D721Med (cell line): ENCODE data around the gene NHSL1.

Experiments used
- DNase-seq: peaks from one replicate; pipeline ENCODE4 v3.0.0; 2011; ENCODE audit warnings: low spot score; ENCODE audit not compliant: insufficient read length
- FAIRE-seq: peaks from 2 replicates; lab custom pipeline; 2011; peaks lifted over from hg19 to GRCh38; lab: Jason Lieb, UNC
- TF ChIP-seq, protein P1 (sequence below): IDR thresholded peaks from 2 replicates; pipeline ENCODE4 v1.5.1; 2012; ENCODE audit warnings: mild to moderate bottlenecking, control low read depth; ENCODE audit not compliant: insufficient read depth; ENCODE audit errors: missing control alignments

The NHSL1 gene

DNA sequence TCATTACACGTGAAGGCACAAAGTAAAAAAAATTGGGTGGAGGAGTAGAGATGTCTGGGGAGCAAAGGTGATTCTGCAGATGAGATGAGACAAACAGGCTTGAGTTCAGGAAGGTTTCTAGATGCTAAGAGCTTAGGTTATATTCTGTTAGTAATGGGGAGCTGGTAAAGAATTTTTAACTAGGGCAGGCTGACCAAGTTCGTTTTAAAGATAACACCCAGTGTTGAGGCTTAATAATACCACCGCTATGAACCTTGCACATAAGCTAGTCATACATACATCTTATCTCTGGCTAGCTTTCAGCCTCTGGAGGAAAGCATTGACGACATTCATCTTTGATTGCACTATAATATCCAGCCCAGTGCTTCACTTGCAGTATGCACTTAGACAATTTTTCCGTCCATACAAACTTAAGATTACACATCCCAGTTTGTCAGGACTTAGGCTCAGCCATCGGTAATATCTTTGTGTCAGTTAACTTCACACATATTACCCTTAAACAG lies 12.1 kb downstream of the NHSL1 start:
- DNase-seq (no peak), FAIRE-seq (no peak)
- TF ChIP-seq, protein P1, sequence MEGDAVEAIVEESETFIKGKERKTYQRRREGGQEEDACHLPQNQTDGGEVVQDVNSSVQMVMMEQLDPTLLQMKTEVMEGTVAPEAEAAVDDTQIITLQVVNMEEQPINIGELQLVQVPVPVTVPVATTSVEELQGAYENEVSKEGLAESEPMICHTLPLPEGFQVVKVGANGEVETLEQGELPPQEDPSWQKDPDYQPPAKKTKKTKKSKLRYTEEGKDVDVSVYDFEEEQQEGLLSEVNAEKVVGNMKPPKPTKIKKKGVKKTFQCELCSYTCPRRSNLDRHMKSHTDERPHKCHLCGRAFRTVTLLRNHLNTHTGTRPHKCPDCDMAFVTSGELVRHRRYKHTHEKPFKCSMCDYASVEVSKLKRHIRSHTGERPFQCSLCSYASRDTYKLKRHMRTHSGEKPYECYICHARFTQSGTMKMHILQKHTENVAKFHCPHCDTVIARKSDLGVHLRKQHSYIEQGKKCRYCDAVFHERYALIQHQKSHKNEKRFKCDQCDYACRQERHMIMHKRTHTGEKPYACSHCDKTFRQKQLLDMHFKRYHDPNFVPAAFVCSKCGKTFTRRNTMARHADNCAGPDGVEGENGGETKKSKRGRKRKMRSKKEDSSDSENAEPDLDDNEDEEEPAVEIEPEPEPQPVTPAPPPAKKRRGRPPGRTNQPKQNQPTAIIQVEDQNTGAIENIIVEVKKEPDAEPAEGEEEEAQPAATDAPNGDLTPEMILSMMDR = no peak

DNA sequence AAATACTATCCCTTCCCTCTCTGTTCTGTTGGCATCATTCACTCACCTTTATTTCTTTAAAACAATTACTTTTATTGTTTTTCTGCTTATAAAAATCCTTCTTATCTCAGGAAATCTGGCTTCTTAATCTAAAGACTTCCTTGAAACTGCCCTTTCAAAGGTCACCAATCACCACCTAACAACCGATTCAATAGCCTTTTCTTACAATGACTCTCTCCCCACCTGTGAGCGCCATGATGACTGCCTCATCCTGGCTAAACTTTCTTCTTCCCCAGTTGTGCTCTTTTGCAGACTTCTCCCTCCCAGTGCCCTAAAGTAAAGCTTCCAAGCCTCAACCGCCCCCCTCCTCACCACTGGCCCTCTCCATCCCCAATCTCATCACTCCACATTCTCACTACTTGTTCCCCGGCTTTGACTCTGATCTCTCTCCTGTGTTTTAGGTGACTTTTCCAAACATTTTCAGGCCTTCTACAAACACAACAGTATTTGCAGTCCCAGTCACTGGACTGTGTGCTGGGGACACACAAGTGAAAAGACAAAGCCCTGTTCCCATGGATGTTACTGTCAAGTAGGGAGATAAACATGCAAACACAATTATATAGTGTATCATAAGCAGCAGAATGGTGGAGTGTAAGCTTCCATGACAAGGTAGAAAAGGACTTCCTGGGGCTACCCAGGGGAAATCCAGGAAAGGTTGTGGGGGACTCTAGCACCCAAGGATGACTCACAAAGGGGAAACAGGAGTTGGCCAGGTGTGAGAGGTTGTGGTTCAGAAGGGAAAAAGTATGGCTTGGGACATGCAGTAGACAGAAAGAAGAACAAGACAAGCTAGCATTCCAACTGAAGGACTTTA lies 12.8 kb downstream of the NHSL1 start:
- DNase-seq (no peak), FAIRE-seq (no peak)
- TF ChIP-seq, protein P1 = no peak

DNA sequence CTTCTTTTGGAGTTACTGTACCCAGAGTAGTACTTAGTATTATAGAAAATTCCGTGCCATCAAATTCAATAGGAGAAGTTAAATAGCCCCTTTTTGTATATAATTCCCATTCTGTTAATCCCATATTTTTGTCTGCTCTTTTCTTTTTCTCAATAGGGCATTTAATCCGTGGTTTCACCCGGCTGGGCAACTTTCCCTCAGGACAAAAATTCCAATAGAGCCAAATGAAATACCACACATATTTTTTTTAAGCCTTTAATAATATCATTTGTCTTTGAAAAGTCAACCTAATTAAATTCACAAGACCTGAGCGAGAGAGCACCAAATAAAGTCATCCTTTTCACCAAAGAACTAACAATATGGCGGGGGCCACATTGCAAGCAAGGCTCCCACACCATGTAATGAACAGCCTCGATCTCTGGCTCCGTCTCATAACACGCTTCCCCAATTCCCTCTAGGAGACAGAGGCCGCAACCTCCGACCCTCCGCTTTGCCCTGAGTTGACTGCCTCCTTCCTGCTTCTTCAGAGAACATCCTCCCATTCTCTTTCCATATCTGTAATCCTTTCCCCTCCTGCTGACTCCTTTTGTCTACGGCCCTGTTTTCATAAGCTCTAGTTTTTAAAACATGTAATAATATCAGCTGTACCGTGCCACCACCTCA lies 13.6 kb downstream of the NHSL1 start:
- TF ChIP-seq, protein P1 = no peak
- DNase-seq (no peak), FAIRE-seq (no peak)

DNA sequence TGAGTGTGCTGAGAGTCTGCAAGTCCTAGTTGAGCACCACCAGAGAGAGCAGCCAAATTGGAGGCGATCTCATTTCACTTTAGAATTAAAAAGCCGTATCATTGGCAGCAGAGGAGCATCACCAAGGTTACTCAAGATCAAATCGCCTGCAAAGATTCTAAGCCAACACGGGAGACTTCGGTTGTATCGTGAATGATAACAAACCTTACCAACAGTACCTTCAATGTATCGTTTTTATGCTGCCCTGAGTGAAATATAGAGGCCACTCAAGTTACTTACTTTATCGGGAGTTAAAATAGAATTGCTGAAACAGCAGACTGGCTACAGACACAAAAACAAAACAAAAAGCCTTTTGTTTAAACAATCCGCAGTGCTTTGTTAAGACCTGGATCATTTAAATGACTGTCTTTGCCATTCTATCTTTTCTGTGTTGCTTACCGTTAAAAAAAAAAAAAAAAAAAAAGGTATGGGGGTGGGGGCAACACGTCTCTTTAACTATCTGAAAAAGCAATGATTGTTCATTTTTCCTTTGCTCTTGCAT lies 14.2 kb downstream of the NHSL1 start:
- TF ChIP-seq, protein P1 = no peak
- no peak for FAIRE-seq
- no peak for DNase-seq

DNA sequence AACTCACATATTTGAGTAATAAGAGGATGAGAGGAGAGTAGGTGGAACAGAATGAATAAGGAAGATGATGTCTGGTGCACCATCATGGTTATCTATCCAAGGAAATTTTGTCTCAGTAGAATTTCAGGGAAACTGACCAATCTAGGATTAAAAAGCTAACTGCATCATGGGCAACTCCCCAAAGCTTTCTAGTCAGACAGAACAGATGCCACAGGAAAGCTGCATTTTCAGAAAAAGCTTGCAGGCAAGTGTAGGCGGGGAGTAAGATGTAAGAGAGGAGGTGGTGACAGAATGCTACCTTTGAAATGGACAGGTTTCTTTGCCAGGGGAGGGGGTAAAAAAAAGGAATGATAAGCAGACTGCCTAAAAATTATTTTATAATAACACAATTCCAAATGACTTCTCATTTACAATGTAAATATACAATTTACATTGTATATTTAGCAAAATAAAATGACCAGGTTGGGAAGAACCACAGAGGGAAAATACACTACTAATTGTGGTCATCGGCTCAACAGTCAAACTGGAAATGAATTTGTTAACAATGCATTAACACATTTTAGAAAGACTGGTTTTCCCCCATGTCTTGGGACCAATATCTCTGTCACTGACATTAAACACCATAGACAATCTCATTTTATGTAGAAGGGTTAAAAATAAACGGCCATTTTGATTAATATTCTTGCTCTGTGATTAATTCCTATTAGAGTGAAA lies 15.1 kb downstream of the NHSL1 start:
- no peak for FAIRE-seq

DNA sequence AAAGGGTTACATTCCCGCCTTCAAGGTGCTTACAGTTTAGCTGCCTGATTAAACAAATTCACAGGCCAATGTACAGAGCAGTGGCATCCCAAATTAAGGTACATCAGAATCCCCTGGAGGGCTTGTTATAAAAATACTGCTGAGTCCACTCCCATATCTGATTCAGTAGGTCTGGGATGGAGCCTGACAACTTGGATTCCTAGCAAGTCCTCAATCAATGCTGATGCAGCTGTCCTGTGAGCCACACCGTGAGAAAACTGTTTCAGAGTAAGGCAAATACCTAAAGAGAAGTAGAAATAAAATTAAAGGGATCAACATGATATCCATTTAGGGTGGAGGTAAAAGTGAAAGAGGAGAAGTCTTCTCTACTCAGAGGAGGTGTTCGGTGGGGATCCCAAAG lies 16.5 kb downstream of the NHSL1 start:
- TF ChIP-seq, protein P1 = no peak
- DNase-seq (no peak), FAIRE-seq (no peak)

More for the DNA sequence above, 15.1 kb downstream of the NHSL1 start:
- TF ChIP-seq, protein P1 = no peak
- DNase-seq = no peak
